Measurements from ENCODE around the gene EEF1B2.

- no peak for TF ChIP-seq CTCF (IDR thresholded peaks at IDR 0.05)
- TF ChIP-seq POLR2A (IDR thresholded peaks at IDR 0.05), result no peak
Measured at GRCh38 chr2:206211657-206212255, 52.1 kb downstream of the EEF1B2 start.

Measured in right lobe of liver (tissue), 4 donors.